A549 (cell line): Measurements from ENCODE around the gene ENTPD6. TPM values are rescaled to one million over a fixed set of nuclear protein-coding genes. Genes with fewer than 3 reads are reported as not detected.
A peak's percentile ranks its signal among the peaks of the same experiment; 100 is the strongest.

Experiments used
- ATAC-seq, 2 experiments: fragments of 200-7000 bp in 1 of 2; fragments of >200 bp in 1 of 2; cut with Nextera tagmentation in 1 of 2; cut with Tn5 transposase in 1 of 2; 3 replicates each; pipeline versions ENCODE4 v1.8.0 to v1.9.1; 2018 to 2020; ENCODE audit warnings: mild to moderate bottlenecking in 1 of 2, moderate library complexity in 1 of 2
- CTCF ChIA-PET: fragments of 300-600 bp; sonication (Branson Sonifier 250); formaldehyde crosslinking; extraction: SDS; loops from one replicate; lab custom pipeline; 2021; ENCODE audit warnings: antibody characterized with exemption, inconsistent platforms; lab: Yijun Ruan, JAX
- POLR2A ChIA-PET: fragments of 350-600 bp; formaldehyde crosslinking; extraction: SDS; loops from one replicate; lab custom pipeline; 2021; ENCODE audit warnings: antibody characterized with exemption, inconsistent platforms; lab: Yijun Ruan, JAX
- DNase-seq, 2 experiments: peaks; one replicate each; pipeline versions ENCODE4 v3.0.0 to v3.0.0-alpha.2; 2011 to 2016; ENCODE audit warnings: low read depth in 1 of 2, low spot score in 1 of 2
- FAIRE-seq: peaks from 2 replicates; lab custom pipeline; 2011; peaks lifted over from hg19 to GRCh38; lab: Jason Lieb, UNC
- H3K27ac ChIP-seq, 2 experiments: fragments of >200 bp; sonication (Bioruptor Twin); formaldehyde crosslinking; 3 replicates each; pipeline ENCODE4 v1.5.1; 2016 to 2017
- H3K4me1 ChIP-seq: fragments of >200 bp; sonication (Bioruptor Twin); formaldehyde crosslinking; 3 replicates; pipeline ENCODE4 v1.6.1; 2016
- H3K4me2 ChIP-seq: fragments of >200 bp; sonication (Bioruptor Twin); formaldehyde crosslinking; 3 replicates; pipeline ENCODE4 v1.6.1; 2016
- H3K4me3 ChIP-seq: fragments of >200 bp; sonication (Bioruptor Twin); formaldehyde crosslinking; 3 replicates; pipeline ENCODE4 v1.5.1; 2016
- H3K9me3 ChIP-seq: fragments of >200 bp; sonication (Bioruptor Twin); formaldehyde crosslinking; 3 replicates; pipeline ENCODE4 v1.6.1; 2016
- CEBPB ChIP-seq, 2 experiments: fragments of >200 bp in 1 of 2; sonication (Bioruptor Twin) in 1 of 2; formaldehyde crosslinking in 1 of 2; IDR thresholded peaks; 2 replicates each; pipeline ENCODE4 v1.6.1; 2012 to 2016
- CHD4 ChIP-seq: fragments of 200-600 bp; sonication (generic); IDR thresholded peaks from 2 replicates; pipeline ENCODE4 v1.6.1; 2016; ENCODE audit warnings: antibody characterized with exemption, mild to moderate bottlenecking, borderline replicate concordance
- EHF ChIP-seq: fragments of 250-450 bp; sonication (Bioruptor Pico); IDR thresholded peaks from 2 replicates; pipeline ENCODE4 v1.5.0; 2020; ENCODE audit warnings: mild to moderate bottlenecking
- EP300 ChIP-seq, 2 experiments: fragments of >200 bp; sonication (Bioruptor Twin); formaldehyde crosslinking; IDR thresholded peaks; 2 replicates in 1 of 2; 3 replicates in 1 of 2; pipeline ENCODE4 v1.6.1; 2016 to 2017
- FOXS1 ChIP-seq: fragments of 250-450 bp; sonication (Bioruptor Pico); IDR thresholded peaks from 2 replicates; pipeline ENCODE4 v1.5.0; 2020; ENCODE audit warnings: mild to moderate bottlenecking, moderate library complexity
- GATA3 ChIP-seq: IDR thresholded peaks from 2 replicates; pipeline ENCODE4 v1.6.1; 2012; ENCODE audit warnings: borderline replicate concordance
- HDAC2 ChIP-seq: fragments of 200-600 bp; sonication (generic); IDR thresholded peaks from 2 replicates; pipeline ENCODE4 v1.6.1; 2016
- HOXA7 ChIP-seq: fragments of 250-450 bp; sonication (Bioruptor Pico); IDR thresholded peaks from 2 replicates; pipeline ENCODE4 v1.5.0; 2020; ENCODE audit warnings: mild to moderate bottlenecking, moderate library complexity
- HOXB13 ChIP-seq: fragments of 250-450 bp; sonication (Bioruptor Pico); IDR thresholded peaks from 2 replicates; pipeline ENCODE4 v1.5.0; 2020; ENCODE audit warnings: low read depth, mild to moderate bottlenecking, moderate library complexity
- JUN ChIP-seq, 2 experiments: fragments of >200 bp; sonication (Bioruptor Twin); formaldehyde crosslinking; IDR thresholded peaks; 2 replicates in 1 of 2; 3 replicates in 1 of 2; pipeline ENCODE4 v1.6.1; 2016 to 2017
- KDM1A ChIP-seq: fragments of 200-600 bp; sonication (generic); IDR thresholded peaks from 2 replicates; pipeline ENCODE4 v1.6.1; 2016; ENCODE audit warnings: low read depth, mild to moderate bottlenecking
- MAFK ChIP-seq: fragments of 450-650 bp; IDR thresholded peaks from 2 replicates; pipeline ENCODE4 v1.6.1; 2014; ENCODE audit not compliant: partially characterized antibody
- NR3C1 ChIP-seq: fragments of >200 bp; sonication (Bioruptor Twin); formaldehyde crosslinking; IDR thresholded peaks from 3 replicates; pipeline ENCODE4 v1.6.1; 2017
- RAD21 ChIP-seq, 2 experiments: fragments of >200 bp in 1 of 2; sonication (Bioruptor Twin) in 1 of 2; formaldehyde crosslinking in 1 of 2; IDR thresholded peaks in 1 of 2; conservative IDR thresholded peaks in 1 of 2; 2 replicates in 1 of 2; 3 replicates in 1 of 2; pipeline ENCODE4 v1.6.1; 2012 to 2018; ENCODE audit warnings: inconsistent platforms in 1 of 2
- RARB ChIP-seq: fragments of 250-450 bp; sonication (Bioruptor Pico); IDR thresholded peaks from 2 replicates; pipeline ENCODE4 v1.8.0; 2021; ENCODE audit warnings: mild to moderate bottlenecking, moderate library complexity
- SMC3 ChIP-seq: fragments of >200 bp; sonication (Bioruptor Twin); formaldehyde crosslinking; IDR thresholded peaks from 3 replicates; pipeline ENCODE4 v1.6.1; 2018; ENCODE audit warnings: inconsistent platforms
- ZC3H11A ChIP-seq: fragments of 450-650 bp; IDR thresholded peaks from 2 replicates; pipeline ENCODE4 v1.6.1; 2014; ENCODE audit warnings: antibody characterized with exemption, mild to moderate bottlenecking
- ZNF302 ChIP-seq: fragments of 250-450 bp; sonication (Bioruptor Pico); IDR thresholded peaks from 2 replicates; pipeline ENCODE4 v1.9.0; 2021; ENCODE audit warnings: inconsistent platforms, mild to moderate bottlenecking, moderate library complexity
- WGBS: methylation state at CpG from one replicate; pipeline ENCODE4 v1.1.6; 2017; ENCODE audit errors: missing lambda C conversion rate; 5-methylcytosine and 5-hydroxymethylcytosine counted together
- polyA plus RNA-seq, 4 experiments: library from polyadenylated mRNA; depleted of rRNA in 3 of 4; stranded (reverse); fragments of >200 nt; fragmentation: RNase III in 1 of 4; extraction: RNeasy Plus Mini Kit Qiagen cat#74134 plus additional on column Dnase treatment in 1 of 4; gene quantifications; 2 replicates in 3 of 4; 3 replicates in 1 of 4; pipeline ENCODE4 v1.2.3, GENCODE V29; 2011 to 2017
- TF ChIP-seq, protein P1 (sequence below): IDR thresholded peaks from 2 replicates; pipeline ENCODE4 v1.6.1; 2012
- TF ChIP-seq, protein P2 (sequence below): fragments of >200 bp; sonication (Bioruptor Twin); formaldehyde crosslinking; IDR thresholded peaks from 3 replicates; pipeline ENCODE4 v1.5.1; 2016
- TF ChIP-seq, protein P3 (sequence below): IDR thresholded peaks from 2 replicates; pipeline ENCODE4 v1.6.1; 2012
- TF ChIP-seq, protein P4 (sequence below): fragments of 250-450 bp; sonication (Bioruptor Pico); IDR thresholded peaks from 2 replicates; pipeline ENCODE4 v1.5.0; 2021; ENCODE audit warnings: mild to moderate bottlenecking, moderate library complexity, borderline replicate concordance
- TF ChIP-seq, protein P5 (sequence below): fragments of 450-650 bp; IDR thresholded peaks from 2 replicates; pipeline ENCODE4 v1.6.1; 2014; ENCODE audit warnings: antibody characterized with exemption

Gene ENTPD6
- polyA plus RNA-seq, 2 of the 4 experiments (the other 2 are of a cell fraction) = 85.7 to 87.0 TPM

DNA sequence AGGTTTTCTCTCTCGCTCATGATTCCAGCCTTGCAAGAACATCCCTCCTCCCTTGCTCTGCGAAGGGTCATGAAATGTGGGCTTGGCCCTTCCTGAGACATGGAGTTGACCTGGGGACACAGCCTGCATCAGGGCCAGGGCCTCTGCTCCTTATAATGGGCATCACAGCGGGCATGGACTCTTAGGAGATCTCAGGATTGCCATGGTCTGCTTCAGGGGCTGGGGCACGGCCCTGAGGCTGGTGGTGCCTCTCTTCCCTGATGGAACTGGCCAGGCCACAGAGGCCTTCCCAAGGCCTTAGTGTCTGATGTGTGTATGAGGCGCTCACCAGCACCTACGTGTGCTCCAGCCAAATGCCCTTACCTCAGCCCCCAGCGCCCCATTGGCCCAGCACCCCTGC lies 23.9 kb downstream of the ENTPD6 start:
- ChIA-PET POLR2A (interaction anchor here (1.2 kb wide), 1 partner anchor 14 kb away, joined by 3 read pairs; no protein-coding TSS in a partner anchor), CTCF (interaction anchor here (1.4 to 18.2 kb wide), 4 partner anchors 8 to 77 kb away, joined by 4 to 300 read pairs (median 7); partner anchors contain the start of gene PYGB)
- peaks cover 39% of the 10 kb centered on the region for H3K4me1 ChIP-seq
- FAIRE-seq = no peak
- H3K9me3 ChIP-seq = no peaks in the 10 kb centered on the region
- no peak overlapping the region for H3K4me3 ChIP-seq
- H3K4me2 ChIP-seq = no peak overlapping the region
- no peak for ATAC-seq
- DNase-seq = no peak
- TF ChIP-seq KDM1A = no peak
- no peak for TF ChIP-seq HOXA7 (CRISPR knock-in tag)
- TF ChIP-seq, protein P1, sequence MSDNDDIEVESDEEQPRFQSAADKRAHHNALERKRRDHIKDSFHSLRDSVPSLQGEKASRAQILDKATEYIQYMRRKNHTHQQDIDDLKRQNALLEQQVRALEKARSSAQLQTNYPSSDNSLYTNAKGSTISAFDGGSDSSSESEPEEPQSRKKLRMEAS = no peak
- TF ChIP-seq JUN (IDR thresholded peaks at IDR 0.05) = no peak
- no peak for TF ChIP-seq EHF (CRISPR knock-in tag)
- no peak for TF ChIP-seq SMC3
- TF ChIP-seq FOXS1 (CRISPR knock-in tag) = no peak
- no peak for TF ChIP-seq ZC3H11A
- TF ChIP-seq ZNF302 = no peak
- TF ChIP-seq MAFK = no peak
- TF ChIP-seq, protein P2, sequence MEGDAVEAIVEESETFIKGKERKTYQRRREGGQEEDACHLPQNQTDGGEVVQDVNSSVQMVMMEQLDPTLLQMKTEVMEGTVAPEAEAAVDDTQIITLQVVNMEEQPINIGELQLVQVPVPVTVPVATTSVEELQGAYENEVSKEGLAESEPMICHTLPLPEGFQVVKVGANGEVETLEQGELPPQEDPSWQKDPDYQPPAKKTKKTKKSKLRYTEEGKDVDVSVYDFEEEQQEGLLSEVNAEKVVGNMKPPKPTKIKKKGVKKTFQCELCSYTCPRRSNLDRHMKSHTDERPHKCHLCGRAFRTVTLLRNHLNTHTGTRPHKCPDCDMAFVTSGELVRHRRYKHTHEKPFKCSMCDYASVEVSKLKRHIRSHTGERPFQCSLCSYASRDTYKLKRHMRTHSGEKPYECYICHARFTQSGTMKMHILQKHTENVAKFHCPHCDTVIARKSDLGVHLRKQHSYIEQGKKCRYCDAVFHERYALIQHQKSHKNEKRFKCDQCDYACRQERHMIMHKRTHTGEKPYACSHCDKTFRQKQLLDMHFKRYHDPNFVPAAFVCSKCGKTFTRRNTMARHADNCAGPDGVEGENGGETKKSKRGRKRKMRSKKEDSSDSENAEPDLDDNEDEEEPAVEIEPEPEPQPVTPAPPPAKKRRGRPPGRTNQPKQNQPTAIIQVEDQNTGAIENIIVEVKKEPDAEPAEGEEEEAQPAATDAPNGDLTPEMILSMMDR = no peak
- TF ChIP-seq GATA3 = no peak
- TF ChIP-seq CHD4 = no peak
- TF ChIP-seq, protein P3, sequence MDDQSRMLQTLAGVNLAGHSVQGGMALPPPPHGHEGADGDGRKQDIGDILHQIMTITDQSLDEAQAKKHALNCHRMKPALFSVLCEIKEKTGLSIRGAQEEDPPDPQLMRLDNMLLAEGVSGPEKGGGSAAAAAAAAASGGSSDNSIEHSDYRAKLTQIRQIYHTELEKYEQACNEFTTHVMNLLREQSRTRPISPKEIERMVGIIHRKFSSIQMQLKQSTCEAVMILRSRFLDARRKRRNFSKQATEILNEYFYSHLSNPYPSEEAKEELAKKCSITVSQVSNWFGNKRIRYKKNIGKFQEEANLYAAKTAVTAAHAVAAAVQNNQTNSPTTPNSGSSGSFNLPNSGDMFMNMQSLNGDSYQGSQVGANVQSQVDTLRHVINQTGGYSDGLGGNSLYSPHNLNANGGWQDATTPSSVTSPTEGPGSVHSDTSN = no peak
- no peak for TF ChIP-seq HDAC2
- TF ChIP-seq EP300 (IDR thresholded peaks at IDR 0.05) = no peak
- no peak for TF ChIP-seq RARB (CRISPR knock-in tag)
- TF ChIP-seq, protein P4, sequence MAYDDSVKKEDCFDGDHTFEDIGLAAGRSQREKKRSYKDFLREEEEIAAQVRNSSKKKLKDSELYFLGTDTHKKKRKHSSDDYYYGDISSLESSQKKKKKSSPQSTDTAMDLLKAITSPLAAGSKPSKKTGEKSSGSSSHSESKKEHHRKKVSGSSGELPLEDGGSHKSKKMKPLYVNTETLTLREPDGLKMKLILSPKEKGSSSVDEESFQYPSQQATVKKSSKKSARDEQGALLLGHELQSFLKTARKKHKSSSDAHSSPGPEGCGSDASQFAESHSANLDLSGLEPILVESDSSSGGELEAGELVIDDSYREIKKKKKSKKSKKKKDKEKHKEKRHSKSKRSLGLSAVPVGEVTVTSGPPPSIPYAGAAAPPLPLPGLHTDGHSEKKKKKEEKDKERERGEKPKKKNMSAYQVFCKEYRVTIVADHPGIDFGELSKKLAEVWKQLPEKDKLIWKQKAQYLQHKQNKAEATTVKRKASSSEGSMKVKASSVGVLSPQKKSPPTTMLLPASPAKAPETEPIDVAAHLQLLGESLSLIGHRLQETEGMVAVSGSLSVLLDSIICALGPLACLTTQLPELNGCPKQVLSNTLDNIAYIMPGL = no peak
- no peak for TF ChIP-seq HOXB13 (CRISPR knock-in tag)
- H3K27ac ChIP-seq = peak overlapping the region; percentile 49 to 88; a peak in 5 of 6 replicates
- WGBS = 96% methylated on average over 7 of the region's 7 CpGs

DNA sequence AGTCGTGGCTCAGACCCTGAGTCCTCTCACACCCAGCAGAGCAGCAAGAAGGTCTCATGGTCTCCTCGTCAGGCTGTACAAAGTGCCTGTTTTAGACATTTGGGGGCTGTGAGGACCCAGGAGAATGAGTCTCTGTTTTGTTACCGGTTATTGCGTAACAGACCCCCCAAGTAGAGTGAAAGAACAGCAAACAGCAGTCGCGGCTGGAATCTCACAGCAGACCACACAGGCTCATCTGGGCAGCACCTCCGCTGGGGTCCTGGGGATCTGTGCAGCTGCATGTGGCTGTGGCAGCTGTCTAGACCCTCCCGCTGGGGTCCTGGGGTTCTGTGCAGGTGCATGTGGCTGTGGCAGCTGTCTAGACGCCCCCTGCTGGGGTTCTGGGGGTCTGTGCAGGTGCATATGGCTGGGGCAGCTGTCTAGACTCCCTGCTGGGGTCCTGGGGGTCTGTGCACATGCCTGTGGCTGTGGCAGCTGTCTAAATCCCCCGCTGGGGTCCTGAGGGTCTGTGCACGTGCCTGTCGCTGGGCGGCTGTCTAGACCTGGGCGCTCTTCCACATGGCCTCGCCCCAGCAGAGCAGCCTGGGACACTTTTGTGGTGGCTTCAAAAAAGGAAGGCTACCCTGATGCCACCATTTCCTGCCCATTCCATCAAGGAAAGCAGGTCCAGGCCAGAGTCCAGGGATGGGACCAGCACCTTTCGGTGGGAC lies 24.7 kb downstream of the ENTPD6 start:
- H3K4me2 ChIP-seq = 0 out of 3 replicates have a peak overlapping the region, but pooled peaks have one; percentile 3
- no peaks in the 10 kb centered on the region for H3K9me3 ChIP-seq
- 83% methylated on average over 15 of the region's 16 CpGs for WGBS
- H3K27ac ChIP-seq = peak overlapping the region; percentile 49 to 88; a peak in 5 of 6 replicates
- TF ChIP-seq NR3C1 (no peak), SMC3 (0 out of 3 replicates have a peak, but pooled peaks have one; percentile 27), CEBPB (IDR thresholded peaks at IDR 0.05) (peak; percentile 90 to 96), RAD21 (conservative IDR thresholded peaks at IDR 0.05 in 1 of 2, IDR thresholded peaks at IDR 0.05 in 1 of 2) (0 out of 5 replicates have a peak, but pooled peaks of 1 of the 2 experiments have one; percentile 19)
- TF ChIP-seq, protein P5, sequence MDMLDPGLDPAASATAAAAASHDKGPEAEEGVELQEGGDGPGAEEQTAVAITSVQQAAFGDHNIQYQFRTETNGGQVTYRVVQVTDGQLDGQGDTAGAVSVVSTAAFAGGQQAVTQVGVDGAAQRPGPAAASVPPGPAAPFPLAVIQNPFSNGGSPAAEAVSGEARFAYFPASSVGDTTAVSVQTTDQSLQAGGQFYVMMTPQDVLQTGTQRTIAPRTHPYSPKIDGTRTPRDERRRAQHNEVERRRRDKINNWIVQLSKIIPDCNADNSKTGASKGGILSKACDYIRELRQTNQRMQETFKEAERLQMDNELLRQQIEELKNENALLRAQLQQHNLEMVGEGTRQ = no peak
- TF ChIP-seq, protein P2 = peak; percentile 39
- ChIA-PET CTCF (interaction anchor here (0.6 to 18.2 kb wide), 12 partner anchors 9 to 225 kb away, joined by 3 to 300 read pairs (median 6); partner anchors contain the start of genes ENTPD6 and PYGB), POLR2A (interaction anchor here (5.4 kb wide), 1 partner anchor 27 kb away, joined by 67 read pairs; the partner anchor contains the start of gene PYGB)
- peaks cover 42% of the 10 kb centered on the region for H3K4me1 ChIP-seq
- no peak overlapping the region for H3K4me3 ChIP-seq
- FAIRE-seq (no peak), DNase-seq (no peak), ATAC-seq (peak in 1 of 2 experiments; percentile 15; a peak in 1 of 6 replicates)
